Neural progenitor cell (in vitro differentiated cells): Measurements from ENCODE around the gene SPDL1. TPM values are rescaled to one million over a fixed set of nuclear protein-coding genes. Genes with fewer than 3 reads are reported as not detected.

Source experiments
- DNase-seq: peaks from one replicate; pipeline ENCODE4 v3.0.0-alpha.2; 2016; ENCODE audit warnings: low spot score
- H2AFZ ChIP-seq: fragments of 200-600 bp; sonication (generic); replicated peaks from 2 replicates; pipeline ENCODE4 v1.6.1; 2016; ENCODE audit warnings: antibody characterized with exemption
- H3F3A ChIP-seq: fragments of 200-600 bp; sonication (generic); 2 replicates; pipeline ENCODE4 v1.6.1; 2016; ENCODE audit warnings: antibody characterized with exemption, low read depth
- H3K27ac ChIP-seq: fragments of 200-600 bp; sonication (generic); 2 replicates; pipeline ENCODE4 v1.5.1; 2016; ENCODE audit warnings: mild to moderate bottlenecking
- H3K27me3 ChIP-seq: fragments of 200-600 bp; sonication (generic); 2 replicates; pipeline ENCODE4 v1.6.1; 2016; ENCODE audit warnings: mild to moderate bottlenecking, moderate library complexity
- H3K36me3 ChIP-seq: fragments of 200-600 bp; sonication (generic); 2 replicates; pipeline ENCODE4 v1.5.1; 2016
- H3K4me1 ChIP-seq: fragments of 200-600 bp; sonication (generic); 2 replicates; pipeline ENCODE4 v1.6.1; 2016; ENCODE audit warnings: mixed run types
- H3K4me2 ChIP-seq: fragments of 200-600 bp; sonication (generic); 2 replicates; pipeline ENCODE4 v1.6.1; 2016
- H3K4me3 ChIP-seq: fragments of 200-600 bp; sonication (generic); 2 replicates; pipeline ENCODE4 v1.5.1; 2016
- H3K79me2 ChIP-seq: fragments of 200-600 bp; sonication (generic); 2 replicates; pipeline ENCODE4 v1.6.1; 2016; ENCODE audit warnings: low read depth
- H3K9ac ChIP-seq: fragments of 200-600 bp; sonication (generic); 2 replicates; pipeline ENCODE4 v1.6.1; 2016
- H3K9me3 ChIP-seq: fragments of 200-600 bp; sonication (generic); 2 replicates; pipeline ENCODE4 v1.5.1; 2016; ENCODE audit warnings: low read depth
- H4K20me1 ChIP-seq: fragments of 200-600 bp; sonication (generic); 2 replicates; pipeline ENCODE4 v1.6.1; 2016; ENCODE audit warnings: low read depth
- H3K27ac Mint-ChIP-seq: 3 replicates; pipeline ENCODE4 v1.8.0; 2021; ENCODE audit warnings: mixed read lengths
- H3K27me3 Mint-ChIP-seq: 2 replicates; pipeline ENCODE4 v1.8.0; 2022; ENCODE audit warnings: low read depth, mild to moderate bottlenecking, inconsistent platforms, moderate library complexity, mixed read lengths; ENCODE audit not compliant: insufficient read depth
- H3K36me3 Mint-ChIP-seq: 3 replicates; pipeline ENCODE4 v1.8.0; 2021; ENCODE audit warnings: mixed read lengths
- H3K4me1 Mint-ChIP-seq: 3 replicates; pipeline ENCODE4 v1.8.0; 2021; ENCODE audit warnings: mixed read lengths
- H3K4me3 Mint-ChIP-seq: 3 replicates; pipeline ENCODE4 v1.8.0; 2021; ENCODE audit warnings: mild to moderate bottlenecking, moderate library complexity, mixed read lengths
- H3K9me3 Mint-ChIP-seq: 3 replicates; pipeline ENCODE4 v1.8.0; 2020; ENCODE audit warnings: mixed read lengths
- CTCF ChIP-seq: fragments of 200-600 bp; sonication (generic); IDR thresholded peaks from 2 replicates; pipeline ENCODE4 v1.5.1; 2017; ENCODE audit warnings: antibody characterized with exemption, mild to moderate bottlenecking
- EZH2 ChIP-seq: fragments of 200-600 bp; sonication (generic); IDR thresholded peaks from 2 replicates; pipeline ENCODE4 v1.6.1; 2017; ENCODE audit warnings: antibody characterized with exemption, mild to moderate bottlenecking, moderate library complexity
- EZH2phosphoT487 ChIP-seq: fragments of 200-600 bp; sonication (generic); IDR thresholded peaks from 2 replicates; pipeline ENCODE4 v1.6.1; 2017; ENCODE audit warnings: antibody characterized with exemption
- total RNA-seq: library from RNA; depleted of rRNA; stranded (reverse); fragments of >200 nt; gene quantifications from 2 replicates; pipeline ENCODE4 v1.2.3, GENCODE V29; 2015; ENCODE audit warnings: low replicate concordance

Gene SPDL1
- total RNA-seq, 1 donor from 2014 or later: 91.4 TPM

GRCh38 chr5:169548315-169548714 lies 35.3 kb upstream of the SPDL1 start:
- H3K36me3 ChIP-seq: no peaks in the 10 kb centered on the region
- H3K9me3 ChIP-seq: no peaks in the 10 kb centered on the region
- H3K9ac ChIP-seq: no peak overlapping the region
- H3K27me3 ChIP-seq: peaks cover 20% of the 10 kb centered on the region
- no peak overlapping the region for H2AFZ ChIP-seq
- Mint-ChIP-seq H3K27me3 (peaks cover 5% of the 10 kb centered on the region), H3K27ac (no peak overlapping the region), H3K36me3 (no peaks in the 10 kb centered on the region), H3K4me1 (peaks cover 4% of the 10 kb centered on the region), H3K4me3 (no peak overlapping the region), H3K9me3 (peaks cover 3% of the 10 kb centered on the region)
- H3K4me2 ChIP-seq: no peak overlapping the region
- H3F3A ChIP-seq: no peaks in the 10 kb centered on the region
- peak; percentile 45 for DNase-seq
- no peak overlapping the region for H3K4me3 ChIP-seq
- no peak overlapping the region for H3K27ac ChIP-seq
- no peaks in the 10 kb centered on the region for H3K79me2 ChIP-seq
- H3K4me1 ChIP-seq: no peaks in the 10 kb centered on the region
- TF ChIP-seq EZH2phosphoT487 (no peak), CTCF (peak; percentile 54)
- no peaks in the 10 kb centered on the region for H4K20me1 ChIP-seq

GRCh38 chr5:169549453-169550100 lies 34.0 kb upstream of the SPDL1 start:
- Mint-ChIP-seq H3K27ac (no peak overlapping the region), H3K36me3 (no peaks in the 10 kb centered on the region), H3K9me3 (peaks cover 5% of the 10 kb centered on the region), H3K4me3 (no peak overlapping the region), H3K4me1 (peaks cover 4% of the 10 kb centered on the region), H3K27me3 (peaks cover 5% of the 10 kb centered on the region)
- H3K9me3 ChIP-seq: no peaks in the 10 kb centered on the region
- H3K4me2 ChIP-seq: no peak overlapping the region
- H3F3A ChIP-seq: no peaks in the 10 kb centered on the region
- no peak overlapping the region for H3K27ac ChIP-seq
- H3K4me3 ChIP-seq: no peak overlapping the region
- H3K4me1 ChIP-seq: no peaks in the 10 kb centered on the region
- H2AFZ ChIP-seq: no peak overlapping the region
- H3K27me3 ChIP-seq: peaks cover 20% of the 10 kb centered on the region
- no peak for TF ChIP-seq EZH2phosphoT487
- no peak for TF ChIP-seq CTCF
- TF ChIP-seq EZH2: no peak
- H3K9ac ChIP-seq: no peak overlapping the region
- H3K79me2 ChIP-seq: no peaks in the 10 kb centered on the region
- no peaks in the 10 kb centered on the region for H3K36me3 ChIP-seq
- no peaks in the 10 kb centered on the region for H4K20me1 ChIP-seq
- DNase-seq: no peak

GRCh38 chr5:169550227-169550626 lies 33.3 kb upstream of the SPDL1 start:
- Histone ChIP-seq H3K4me2 (no peak overlapping the region), H3K36me3 (no peaks in the 10 kb centered on the region), H3F3A (no peaks in the 10 kb centered on the region), H3K9ac (no peak overlapping the region), H3K27me3 (peaks cover 20% of the 10 kb centered on the region), H3K4me1 (no peaks in the 10 kb centered on the region), H3K27ac (no peak overlapping the region), H3K79me2 (no peaks in the 10 kb centered on the region), H3K4me3 (no peak overlapping the region), H2AFZ (no peak overlapping the region), H4K20me1 (no peaks in the 10 kb centered on the region), H3K9me3 (no peaks in the 10 kb centered on the region)
- Mint-ChIP-seq H3K4me1 (peaks cover 4% of the 10 kb centered on the region), H3K36me3 (no peaks in the 10 kb centered on the region), H3K9me3 (peaks cover 5% of the 10 kb centered on the region), H3K27ac (no peak overlapping the region), H3K27me3 (peaks cover 5% of the 10 kb centered on the region), H3K4me3 (no peak overlapping the region)
- DNase-seq: no peak
- no peak for TF ChIP-seq EZH2
- no peak for TF ChIP-seq CTCF
- no peak for TF ChIP-seq EZH2phosphoT487
